ENCODE data around the gene ANKRD11.
"Not testable (repeated sequence)": the region's sequence is repeated elsewhere in the genome, so short reads cannot be mapped to it uniquely, and the experiment has no call there.

The ANKRD11 gene

DNA sequence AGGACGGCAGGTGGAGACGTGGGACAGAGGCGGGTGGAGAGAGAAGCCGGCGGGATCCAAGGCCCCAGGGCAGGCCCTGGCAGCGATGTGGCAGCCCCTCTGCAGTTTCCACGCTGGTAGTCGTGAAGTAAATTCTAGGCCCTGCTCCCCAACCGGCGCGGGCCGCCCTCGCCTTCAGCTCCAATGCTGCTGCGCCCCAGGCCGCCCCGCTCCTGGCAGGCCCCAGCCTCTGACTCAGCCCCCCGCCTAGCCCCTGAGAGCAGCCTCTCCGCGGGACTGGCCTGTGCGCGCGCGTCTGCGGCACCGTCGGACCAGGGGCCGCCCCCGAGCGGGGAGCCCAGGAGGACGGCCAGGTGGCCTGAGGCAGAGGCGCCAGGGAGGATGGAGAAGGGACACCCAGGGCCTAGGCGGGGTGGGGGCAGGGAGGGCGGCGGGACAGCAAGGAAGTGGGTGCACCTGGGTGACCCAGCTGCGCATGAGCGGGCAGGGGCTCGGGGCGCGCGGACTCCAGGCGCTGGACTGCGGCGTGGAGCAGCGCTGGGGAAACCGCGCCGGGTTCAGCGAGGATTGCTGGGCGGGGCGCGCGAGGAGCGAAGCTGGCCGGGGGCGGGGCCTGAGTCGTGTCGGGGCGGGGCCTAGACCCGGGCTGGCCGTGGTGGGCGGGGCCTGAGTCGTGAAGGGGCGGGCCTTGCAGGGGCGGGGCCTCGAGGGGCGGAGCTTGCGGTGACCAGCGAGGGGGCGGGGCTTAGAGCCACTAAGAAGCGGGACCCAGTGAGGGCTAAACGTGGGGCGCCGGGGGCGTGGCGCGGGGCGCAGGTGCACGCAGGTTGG is 243.2 kb downstream of the ANKRD11 start:
- DNase-seq (ENCODE audit: low read depth): peak; percentile 68
- TF ChIP-seq, protein P1, sequence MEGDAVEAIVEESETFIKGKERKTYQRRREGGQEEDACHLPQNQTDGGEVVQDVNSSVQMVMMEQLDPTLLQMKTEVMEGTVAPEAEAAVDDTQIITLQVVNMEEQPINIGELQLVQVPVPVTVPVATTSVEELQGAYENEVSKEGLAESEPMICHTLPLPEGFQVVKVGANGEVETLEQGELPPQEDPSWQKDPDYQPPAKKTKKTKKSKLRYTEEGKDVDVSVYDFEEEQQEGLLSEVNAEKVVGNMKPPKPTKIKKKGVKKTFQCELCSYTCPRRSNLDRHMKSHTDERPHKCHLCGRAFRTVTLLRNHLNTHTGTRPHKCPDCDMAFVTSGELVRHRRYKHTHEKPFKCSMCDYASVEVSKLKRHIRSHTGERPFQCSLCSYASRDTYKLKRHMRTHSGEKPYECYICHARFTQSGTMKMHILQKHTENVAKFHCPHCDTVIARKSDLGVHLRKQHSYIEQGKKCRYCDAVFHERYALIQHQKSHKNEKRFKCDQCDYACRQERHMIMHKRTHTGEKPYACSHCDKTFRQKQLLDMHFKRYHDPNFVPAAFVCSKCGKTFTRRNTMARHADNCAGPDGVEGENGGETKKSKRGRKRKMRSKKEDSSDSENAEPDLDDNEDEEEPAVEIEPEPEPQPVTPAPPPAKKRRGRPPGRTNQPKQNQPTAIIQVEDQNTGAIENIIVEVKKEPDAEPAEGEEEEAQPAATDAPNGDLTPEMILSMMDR (conservative IDR thresholded peaks at IDR 0.05; ENCODE audit: low read length): no peak
- peak overlapping the region; percentile 52 for H3K4me3 ChIP-seq (ENCODE audit: low read length)

DNA sequence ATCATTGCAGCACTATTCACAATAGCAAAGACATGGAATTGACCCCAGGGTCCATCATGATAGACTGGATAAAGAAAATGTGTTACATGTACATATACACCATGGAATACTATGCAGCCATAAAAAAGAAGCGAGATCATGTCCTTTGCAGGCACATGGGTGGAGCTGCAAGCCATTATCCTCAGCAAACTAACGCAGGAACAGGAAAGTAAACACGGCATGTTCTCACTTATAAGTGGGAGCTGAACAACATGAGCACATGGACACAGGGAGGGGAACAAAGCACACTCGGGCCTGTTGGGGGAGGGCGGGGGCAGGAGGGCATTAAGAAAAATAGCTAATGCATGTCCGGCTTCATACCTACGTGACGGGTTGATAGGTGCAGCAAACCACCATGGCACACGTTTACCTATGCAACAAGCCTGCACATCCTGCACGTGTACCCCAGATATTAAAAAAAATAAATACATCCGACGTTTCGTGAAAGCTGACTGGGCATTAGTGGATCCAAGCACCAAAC is 243.9 kb downstream of the ANKRD11 start:
- H3K4me3 ChIP-seq (ENCODE audit: low read length): peak overlapping the region; percentile 52
- no peak for DNase-seq (ENCODE audit: low read depth)
- TF ChIP-seq, protein P1 (conservative IDR thresholded peaks at IDR 0.05; ENCODE audit: low read length): 0 out of 2 replicates have a peak, but pooled peaks have one; percentile 13

DNA sequence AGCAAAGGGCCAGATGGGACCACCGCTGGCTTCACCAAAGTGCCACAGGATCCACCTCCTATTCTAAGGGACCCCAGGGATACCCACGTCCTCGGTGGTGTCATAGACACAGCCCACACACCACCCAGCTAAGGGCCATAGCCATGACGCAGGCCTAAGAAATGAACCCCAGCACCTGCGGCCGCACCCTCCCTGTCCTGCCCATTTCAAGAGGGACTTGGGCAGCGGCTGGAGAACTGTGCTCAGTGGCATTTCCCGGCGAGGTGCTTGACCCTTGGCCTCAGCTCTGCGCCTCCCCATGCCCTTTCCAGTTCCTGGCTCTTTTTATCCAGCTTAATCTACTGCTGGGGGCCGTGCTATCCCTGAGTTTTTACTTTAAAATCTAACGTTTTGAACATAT is 245.6 kb downstream of the ANKRD11 start:
- no peak for DNase-seq (ENCODE audit: low read depth)
- H3K4me3 ChIP-seq (ENCODE audit: low read length): no peak overlapping the region
- TF ChIP-seq, protein P1 (conservative IDR thresholded peaks at IDR 0.05; ENCODE audit: low read length): no peak

DNA sequence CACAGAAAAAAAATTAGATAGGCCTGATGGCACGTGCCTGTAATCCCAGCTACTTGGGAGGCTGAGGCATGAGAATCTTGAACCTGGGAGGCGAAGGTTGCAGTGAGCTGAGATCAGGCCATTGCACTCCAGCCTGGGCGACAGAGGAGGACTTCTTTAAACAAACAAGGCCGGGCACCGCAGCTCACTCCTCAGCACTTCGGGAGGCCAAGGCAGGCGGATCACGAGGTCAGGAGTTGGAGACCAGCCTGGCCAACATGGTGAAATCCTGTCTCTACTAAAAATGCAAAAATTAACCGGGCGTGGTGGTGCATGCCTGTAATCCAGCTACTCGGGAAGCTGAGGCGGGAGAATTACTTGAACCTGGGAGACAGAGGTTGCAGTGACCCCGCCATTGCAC is 246.1 kb downstream of the ANKRD11 start:
- H3K4me3 ChIP-seq (ENCODE audit: low read length); DNase-seq (ENCODE audit: low read depth): not testable (repeated sequence)

DNA sequence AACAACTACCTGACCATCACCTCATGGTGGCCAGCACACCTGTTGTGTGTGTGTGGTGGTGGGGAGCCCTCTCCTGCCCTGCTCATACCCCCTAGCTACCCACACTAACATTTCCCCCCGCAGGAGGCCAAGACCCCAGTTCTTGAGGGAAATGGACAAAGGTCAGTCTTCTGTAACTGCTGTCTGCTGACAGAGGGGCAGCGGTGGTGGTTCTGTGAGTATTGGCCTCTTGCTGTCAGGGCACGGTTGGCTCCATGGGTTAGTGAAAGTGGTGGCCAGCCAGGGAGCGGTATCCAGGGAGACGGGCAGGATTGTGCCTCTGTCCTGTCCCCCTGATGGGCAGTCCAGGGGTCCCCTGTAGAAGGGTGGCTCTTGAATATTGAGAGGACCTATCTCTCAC is 246.7 kb downstream of the ANKRD11 start:
- no peak for DNase-seq (ENCODE audit: low read depth)
- TF ChIP-seq, protein P1 (conservative IDR thresholded peaks at IDR 0.05; ENCODE audit: low read length): no peak
- no peak overlapping the region for H3K4me3 ChIP-seq (ENCODE audit: low read length)

DNA sequence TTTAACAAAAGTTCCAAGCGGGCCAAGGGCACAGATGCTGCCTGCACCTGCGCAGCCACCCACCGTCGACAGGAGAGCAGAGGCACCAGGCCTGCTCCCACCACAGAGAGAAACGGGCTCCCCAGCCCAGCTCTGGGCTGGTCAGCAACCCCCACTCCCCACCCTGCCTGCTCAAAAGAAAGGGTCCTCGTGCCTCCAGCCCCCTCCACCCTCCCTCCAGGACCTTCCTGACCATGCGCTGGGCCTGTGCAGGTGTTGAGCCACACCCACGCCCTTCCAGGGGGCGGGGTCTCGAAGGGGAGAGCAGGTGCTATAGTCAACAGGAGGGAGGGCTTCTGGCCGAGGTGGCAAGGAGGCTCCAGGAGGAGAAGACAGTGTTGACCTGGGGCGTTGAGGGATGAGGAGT is 247.6 kb downstream of the ANKRD11 start:
- DNase-seq (ENCODE audit: low read depth): no peak
- TF ChIP-seq, protein P1 (conservative IDR thresholded peaks at IDR 0.05; ENCODE audit: low read length): no peak

DNA sequence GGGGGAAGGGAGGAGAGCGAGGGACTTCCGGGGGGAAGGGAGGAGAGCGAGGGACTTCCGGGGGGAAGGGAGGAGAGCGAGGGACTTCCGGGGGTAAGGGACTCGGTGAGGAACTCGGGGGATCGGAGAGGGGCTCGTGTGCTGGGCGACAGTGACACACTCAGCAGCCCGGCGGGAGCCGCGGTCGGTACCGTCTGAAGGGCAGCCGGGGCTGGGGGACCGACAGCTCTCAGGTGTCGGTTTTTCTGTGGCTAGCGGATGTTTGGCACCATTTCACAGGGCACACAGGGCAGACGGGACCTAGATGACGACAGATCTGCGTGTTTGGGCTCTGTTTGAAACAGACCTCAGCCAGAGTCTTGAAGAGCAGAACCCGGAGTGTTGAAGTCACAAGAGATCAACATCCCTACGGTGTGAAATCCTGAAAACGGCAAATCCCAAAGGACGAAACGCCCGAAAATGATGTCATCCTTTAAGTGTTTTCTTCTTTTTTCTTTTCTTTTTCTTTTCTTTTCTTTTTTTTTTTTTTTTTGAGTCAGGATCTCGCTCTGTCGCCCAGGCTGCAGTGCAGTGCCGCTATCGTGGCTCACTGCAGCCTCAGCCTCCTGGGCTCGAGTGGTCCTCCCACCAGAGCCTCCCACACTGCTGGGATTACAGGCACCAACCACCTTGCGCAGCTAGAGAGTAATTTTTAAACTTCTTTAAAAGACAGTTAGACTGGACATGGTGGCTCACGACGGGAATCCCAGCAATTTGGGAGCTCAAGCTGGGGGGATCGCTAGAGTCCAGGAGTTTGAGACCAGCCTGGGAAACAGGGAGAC is 249.0 kb downstream of the ANKRD11 start:
- peak overlapping the region; percentile 97 for H3K4me3 ChIP-seq (ENCODE audit: low read length)
- TF ChIP-seq, protein P1 (conservative IDR thresholded peaks at IDR 0.05; ENCODE audit: low read length): no peak
- peak; percentile 86 for DNase-seq (ENCODE audit: low read depth)

More for the DNA sequence above, 247.6 kb downstream of the ANKRD11 start:
- no peak overlapping the region for H3K4me3 ChIP-seq (ENCODE audit: low read length)
